OCI-LY7 (cell line): Measurements from ENCODE around the gene CLEC3B. TPM values are rescaled to one million over a fixed set of nuclear protein-coding genes. Genes with fewer than 3 reads are reported as not detected.

Experiments used
- BruUV-seq: library from RNA; stranded (reverse); fragments of 400-500 nt; replicated peaks from 2 replicates; lab custom pipeline; 2021; lab: Mats Ljungman, UMichigan
- CTCF ChIA-PET: fragments of 300-600 bp; sonication (Branson Sonifier 250); formaldehyde crosslinking; loops from one replicate; lab custom pipeline; 2022; ENCODE audit warnings: antibody characterized with exemption; ENCODE audit not compliant: unreplicated experiment; lab: Charles Lee
- POLR2A ChIA-PET: fragments of 300-600 bp; sonication (Branson Sonifier 250); formaldehyde crosslinking; loops from one replicate; lab custom pipeline; 2022; ENCODE audit warnings: antibody characterized with exemption; lab: Charles Lee
- DNase-seq: peaks from one replicate; pipeline ENCODE4 v3.0.0-alpha.2; 2015; ENCODE audit warnings: low spot score
- H2AFZ ChIP-seq: fragments of 200-600 bp; sonication (generic), shearing (Covaris generic); 2 replicates; pipeline ENCODE4 v1.6.1; 2014; ENCODE audit warnings: mild to moderate bottlenecking, antibody characterized with exemption, low read length, moderate library complexity
- H3K27ac ChIP-seq: fragments of 200-600 bp; sonication (generic); 2 replicates; pipeline ENCODE4 v1.5.1; 2014; ENCODE audit warnings: mixed run types, low read depth, mild to moderate bottlenecking, moderate library complexity, low read length, inconsistent platforms; ENCODE audit not compliant: poor library complexity, severe bottlenecking
- H3K36me3 ChIP-seq: fragments of 200-600 bp; sonication (generic); 2 replicates; pipeline ENCODE4 v1.6.1; 2014; ENCODE audit warnings: mild to moderate bottlenecking, antibody characterized with exemption, low read length, moderate library complexity, mixed read lengths; ENCODE audit not compliant: insufficient read depth
- H3K4me1 ChIP-seq: fragments of 200-600 bp; sonication (generic); 2 replicates; pipeline ENCODE4 v1.5.1; 2014; ENCODE audit warnings: mild to moderate bottlenecking, low read length; ENCODE audit not compliant: insufficient read depth, poor library complexity, severe bottlenecking
- H3K4me2 ChIP-seq: fragments of 200-600 bp; sonication (generic); 2 replicates; pipeline ENCODE4 v1.6.1; 2014; ENCODE audit warnings: mild to moderate bottlenecking, low read length
- H3K4me3 ChIP-seq: fragments of 200-600 bp; sonication (generic); 2 replicates; pipeline ENCODE4 v1.5.1; 2014; ENCODE audit warnings: mild to moderate bottlenecking, low read depth, low read length; ENCODE audit not compliant: poor library complexity, severe bottlenecking
- H3K79me2 ChIP-seq: fragments of 200-600 bp; sonication (generic); 2 replicates; pipeline ENCODE4 v1.6.1; 2016; ENCODE audit warnings: low read depth, mild to moderate bottlenecking, low read length, moderate library complexity, mixed read lengths; ENCODE audit not compliant: insufficient read depth
- H3K9me2 ChIP-seq: fragments of 200-600 bp; sonication (generic); 2 replicates; pipeline ENCODE4 v1.6.1; 2016; ENCODE audit warnings: mild to moderate bottlenecking, low read length, mixed read lengths; ENCODE audit not compliant: insufficient read depth
- H3K9me3 ChIP-seq: fragments of 200-600 bp; sonication (generic); 2 replicates; pipeline ENCODE4 v1.6.1; 2014; ENCODE audit warnings: mild to moderate bottlenecking, mixed run types, low read length, mixed read lengths
- H4K20me1 ChIP-seq: fragments of 200-600 bp; sonication (generic); 2 replicates; pipeline ENCODE4 v1.6.1; 2014; ENCODE audit warnings: mild to moderate bottlenecking, antibody characterized with exemption, low read length, moderate library complexity, mixed read lengths; ENCODE audit not compliant: insufficient read depth
- CTCF ChIP-seq: fragments of 200-600 bp; sonication (generic); conservative IDR thresholded peaks from 2 replicates; pipeline ENCODE4 v1.5.1; 2014; ENCODE audit warnings: mild to moderate bottlenecking, antibody characterized with exemption, low read length, moderate library complexity, mixed read lengths
- EZH2phosphoT487 ChIP-seq: fragments of 200-600 bp; sonication (generic); IDR thresholded peaks from 2 replicates; pipeline ENCODE4 v1.6.1; 2018; ENCODE audit warnings: low read depth, borderline replicate concordance, mild to moderate bottlenecking, mixed run types, antibody characterized with exemption, low read length, moderate library complexity, mixed read lengths
- intact Hi-C: fragments of 100-400 bp; cut with micrococcal nuclease; formaldehyde crosslinking; loops from one replicate; pipeline ENCODE4 v1.10.0; 2022; ENCODE audit not compliant: unreplicated experiment
- total RNA-seq, 2 experiments: library from RNA; depleted of rRNA in 1 of 2; stranded (reverse); fragments of >200 nt in 1 of 2; shearing (Covaris generic) in 1 of 2; gene quantifications; 2 replicates each; pipeline ENCODE4 v1.2.3, GENCODE V29; 2014 to 2022

CLEC3B gene
- total RNA-seq, 2 experiments from 2014 or later = 1.3 TPM; not detected in 1

- TF ChIP-seq EZH2phosphoT487 (no peak), CTCF (no peak)
- Histone ChIP-seq H2AFZ (no peak overlapping the region), H3K79me2 (no peaks in the 10 kb centered on the region), H3K4me2 (no peak overlapping the region), H3K4me1 (no peaks in the 10 kb centered on the region), H3K9me3 (no peaks in the 10 kb centered on the region), H3K27ac (no peak overlapping the region), H3K36me3 (no peaks in the 10 kb centered on the region), H3K9me2 (no peaks in the 10 kb centered on the region), H3K4me3 (no peak overlapping the region), H4K20me1 (no peaks in the 10 kb centered on the region)
- POLR2A ChIA-PET = no interaction called here
- CTCF ChIA-PET = no interaction called here
- no peak for DNase-seq
- BruUV-seq = no TSS peak
- intact Hi-C loops = no loop called here
These were observed 4.4 kb upstream of the CLEC3B start for GRCh38 chr3:45021524-45022297.

GRCh38 chr3:45023675-45024074 is 2.4 kb upstream of the CLEC3B start:
- Histone ChIP-seq H2AFZ (no peak overlapping the region), H3K4me2 (no peak overlapping the region), H3K9me3 (no peaks in the 10 kb centered on the region), H4K20me1 (no peaks in the 10 kb centered on the region), H3K9me2 (no peaks in the 10 kb centered on the region), H3K4me3 (no peak overlapping the region), H3K27ac (no peak overlapping the region), H3K4me1 (no peaks in the 10 kb centered on the region), H3K36me3 (no peaks in the 10 kb centered on the region), H3K79me2 (no peaks in the 10 kb centered on the region)
- no peak for DNase-seq
- BruUV-seq = no TSS peak
- TF ChIP-seq EZH2phosphoT487 = no peak
- TF ChIP-seq CTCF = no peak
- ChIA-PET CTCF (no interaction called here), POLR2A (no interaction called here)
- intact Hi-C loops = no loop called here

GRCh38 chr3:45024542-45025255 is 1.4 kb upstream of the CLEC3B start:
- H3K4me2 ChIP-seq = no peak overlapping the region
- no peaks in the 10 kb centered on the region for H3K36me3 ChIP-seq
- TF ChIP-seq CTCF = no peak
- no peak for TF ChIP-seq EZH2phosphoT487
- no peaks in the 10 kb centered on the region for H3K9me2 ChIP-seq
- intact Hi-C loops = no loop called here
- no peak overlapping the region for H3K27ac ChIP-seq
- ChIA-PET POLR2A (no interaction called here), CTCF (no interaction called here)
- no peak overlapping the region for H2AFZ ChIP-seq
- no peaks in the 10 kb centered on the region for H3K4me1 ChIP-seq
- no peak for DNase-seq
- BruUV-seq = no TSS peak
- H3K4me3 ChIP-seq = no peak overlapping the region
- H4K20me1 ChIP-seq = no peaks in the 10 kb centered on the region
- no peaks in the 10 kb centered on the region for H3K79me2 ChIP-seq
- no peaks in the 10 kb centered on the region for H3K9me3 ChIP-seq
